ENCODE data around the gene PPP3CA. TPM values are rescaled to one million over a fixed set of nuclear protein-coding genes. Genes with fewer than 3 reads are reported as not detected.
A peak's percentile ranks its signal among the peaks of the same experiment; 100 is the strongest.

The PPP3CA gene
- polyA plus RNA-seq, 1 donor (not counting 4 experiments of a cell fraction or from before 2014, with no cell fraction given): 43.3 TPM

DNA sequence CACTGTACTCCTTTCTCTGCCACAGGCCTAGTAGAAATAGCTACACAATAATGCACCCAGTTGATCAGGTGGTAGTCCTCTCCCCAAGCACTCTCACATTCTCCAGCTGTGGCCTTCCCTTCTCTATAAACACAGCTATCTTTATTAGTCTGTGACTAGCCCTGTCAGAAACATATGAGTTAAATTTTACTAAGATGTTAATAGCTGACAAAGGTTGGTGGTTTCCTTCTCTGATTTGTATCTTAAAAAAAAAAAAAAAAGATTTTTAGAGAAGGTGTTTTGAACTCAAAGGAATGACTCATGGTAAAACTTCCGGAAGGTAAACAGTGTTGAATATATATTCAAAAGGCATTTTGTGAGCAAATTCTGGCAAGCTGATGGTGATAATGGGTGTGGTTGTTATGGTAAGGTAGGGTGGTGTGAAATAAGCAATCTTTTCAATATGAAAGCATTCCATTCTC is 327.4 kb downstream of the PPP3CA start:
- H3K4me2 ChIP-seq (ENCODE audit: control insufficient read depth, extremely low read depth, insufficient read depth, low read depth, low read length): peak overlapping the region; percentile 72
- H3K36me3 ChIP-seq (ENCODE audit: control insufficient read depth in 2 of 2, extremely low read depth in 1 of 2, insufficient read depth in 2 of 2, low read length in 2 of 2): peaks cover 3 to 7% of the 10 kb centered on the region in 2 experiments
- no peaks in the 10 kb centered on the region for H3K27me3 ChIP-seq (ENCODE audit: control insufficient read depth, extremely low read depth, insufficient read depth, low read length)
- dilution Hi-C loops (cut with MboI; ENCODE audit: extremely low pct_ligation_motif_present, low sequenced_read_pairs): no loop called here
- DNase-seq (ENCODE audit: low read depth, low spot score): peak; percentile 25
- peak overlapping the region in 1 of 3 experiments; percentile 29 for H3K4me3 ChIP-seq (ENCODE audit: control insufficient read depth in 2 of 3, extremely low read depth in 1 of 3, insufficient read depth in 2 of 3, low read depth in 1 of 3, low read length in 3 of 3)
- peak overlapping the region; percentile 22 for H3K9ac ChIP-seq (ENCODE audit: control insufficient read depth, extremely low read depth, insufficient read depth, low read length)
- no peaks in the 10 kb centered on the region for H3K79me2 ChIP-seq (ENCODE audit: control insufficient read depth, insufficient read depth, low read length)
- H4K20me1 ChIP-seq (ENCODE audit: control insufficient read depth, extremely low read depth, insufficient read depth, low read length): no peaks in the 10 kb centered on the region
- H3K9me3 ChIP-seq (ENCODE audit: control insufficient read depth, low read depth, low read length): no peaks in the 10 kb centered on the region
- FAIRE-seq: peak; percentile 81
- H3K27ac ChIP-seq (ENCODE audit: control insufficient read depth, insufficient read depth, low read length): peak overlapping the region; percentile 67
- peaks cover 40% of the 10 kb centered on the region for H3K4me1 ChIP-seq (ENCODE audit: control insufficient read depth, extremely low read depth, insufficient read depth, low read length)
- no peak for TF ChIP-seq EZH2 (IDR thresholded peaks at IDR 0.05; ENCODE audit: low read length)
- TF ChIP-seq, protein P1, sequence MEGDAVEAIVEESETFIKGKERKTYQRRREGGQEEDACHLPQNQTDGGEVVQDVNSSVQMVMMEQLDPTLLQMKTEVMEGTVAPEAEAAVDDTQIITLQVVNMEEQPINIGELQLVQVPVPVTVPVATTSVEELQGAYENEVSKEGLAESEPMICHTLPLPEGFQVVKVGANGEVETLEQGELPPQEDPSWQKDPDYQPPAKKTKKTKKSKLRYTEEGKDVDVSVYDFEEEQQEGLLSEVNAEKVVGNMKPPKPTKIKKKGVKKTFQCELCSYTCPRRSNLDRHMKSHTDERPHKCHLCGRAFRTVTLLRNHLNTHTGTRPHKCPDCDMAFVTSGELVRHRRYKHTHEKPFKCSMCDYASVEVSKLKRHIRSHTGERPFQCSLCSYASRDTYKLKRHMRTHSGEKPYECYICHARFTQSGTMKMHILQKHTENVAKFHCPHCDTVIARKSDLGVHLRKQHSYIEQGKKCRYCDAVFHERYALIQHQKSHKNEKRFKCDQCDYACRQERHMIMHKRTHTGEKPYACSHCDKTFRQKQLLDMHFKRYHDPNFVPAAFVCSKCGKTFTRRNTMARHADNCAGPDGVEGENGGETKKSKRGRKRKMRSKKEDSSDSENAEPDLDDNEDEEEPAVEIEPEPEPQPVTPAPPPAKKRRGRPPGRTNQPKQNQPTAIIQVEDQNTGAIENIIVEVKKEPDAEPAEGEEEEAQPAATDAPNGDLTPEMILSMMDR (optimal IDR thresholded peaks at IDR 0.05 in 1 of 3, IDR thresholded peaks at IDR 0.05 in 1 of 3, conservative IDR thresholded peaks at IDR 0.05 in 1 of 3; ENCODE audit: extremely low read depth in 1 of 3, insufficient read depth in 2 of 3, low read length in 3 of 3): no peak
- H3K9me1 ChIP-seq (ENCODE audit: control insufficient read depth, extremely low read depth, insufficient read depth, low read length): no peaks in the 10 kb centered on the region
- peak overlapping the region; percentile 9 for H2AFZ ChIP-seq (ENCODE audit: control insufficient read depth, low read length)

- H3K27ac ChIP-seq (ENCODE audit: control insufficient read depth, insufficient read depth, low read length): peak overlapping the region; percentile 60
- no peaks in the 10 kb centered on the region for H4K20me1 ChIP-seq (ENCODE audit: control insufficient read depth, extremely low read depth, insufficient read depth, low read length)
These were observed 328.0 kb downstream of the PPP3CA start for GRCh38 chr4:101019313-101019712.

More at GRCh38 chr4:101019313-101019712, 328.0 kb downstream of the PPP3CA start:
- no peak overlapping the region for H3K4me3 ChIP-seq (ENCODE audit: control insufficient read depth in 2 of 3, extremely low read depth in 1 of 3, insufficient read depth in 2 of 3, low read depth in 1 of 3, low read length in 3 of 3)
- FAIRE-seq: peak; percentile 36
- dilution Hi-C loops (cut with MboI; ENCODE audit: extremely low pct_ligation_motif_present, low sequenced_read_pairs): no loop called here
- no peaks in the 10 kb centered on the region for H3K27me3 ChIP-seq (ENCODE audit: control insufficient read depth, extremely low read depth, insufficient read depth, low read length)
- no peak for DNase-seq (ENCODE audit: low read depth, low spot score)
- H2AFZ ChIP-seq (ENCODE audit: control insufficient read depth, low read length): no peak overlapping the region
- no peaks in the 10 kb centered on the region for H3K9me3 ChIP-seq (ENCODE audit: control insufficient read depth, low read depth, low read length)
- H3K9ac ChIP-seq (ENCODE audit: control insufficient read depth, extremely low read depth, insufficient read depth, low read length): no peak overlapping the region
- no peaks in the 10 kb centered on the region for H3K9me1 ChIP-seq (ENCODE audit: control insufficient read depth, extremely low read depth, insufficient read depth, low read length)
- H3K4me2 ChIP-seq (ENCODE audit: control insufficient read depth, extremely low read depth, insufficient read depth, low read depth, low read length): no peak overlapping the region
- TF ChIP-seq, protein P1 (optimal IDR thresholded peaks at IDR 0.05 in 1 of 3, IDR thresholded peaks at IDR 0.05 in 1 of 3, conservative IDR thresholded peaks at IDR 0.05 in 1 of 3; ENCODE audit: extremely low read depth in 1 of 3, insufficient read depth in 2 of 3, low read length in 3 of 3): no peak
- TF ChIP-seq EZH2 (IDR thresholded peaks at IDR 0.05; ENCODE audit: low read length): no peak
- H3K79me2 ChIP-seq (ENCODE audit: control insufficient read depth, insufficient read depth, low read length): no peaks in the 10 kb centered on the region
- peaks cover 40% of the 10 kb centered on the region for H3K4me1 ChIP-seq (ENCODE audit: control insufficient read depth, extremely low read depth, insufficient read depth, low read length)
- peaks cover 3 to 7% of the 10 kb centered on the region in 2 experiments for H3K36me3 ChIP-seq (ENCODE audit: control insufficient read depth in 2 of 2, extremely low read depth in 1 of 2, insufficient read depth in 2 of 2, low read length in 2 of 2)
